HCT116 (cell line): ENCODE results near the gene AP1AR.

Source experiments
- ATF3 ChIP-seq: IDR thresholded peaks from 2 replicates; pipeline ENCODE4 v1.6.1; 2012
- CTCF ChIP-seq, 3 experiments: fragments of 200-600 bp in 1 of 3; sonication (generic) in 1 of 3; IDR thresholded peaks in 2 of 3; conservative IDR thresholded peaks in 1 of 3; 2 replicates each; pipeline ENCODE4 v1.5.1; 2012 to 2017; ENCODE audit warnings: low read depth in 2 of 3, low read length in 2 of 3, antibody characterized with exemption in 1 of 3, borderline replicate concordance in 1 of 3, control low read depth in 1 of 3, mild to moderate bottlenecking in 1 of 3, mixed read lengths in 1 of 3, mixed run types in 1 of 3, moderate library complexity in 1 of 3; ENCODE audit not compliant: insufficient read depth in 1 of 3
- EGR1 ChIP-seq: IDR thresholded peaks from 2 replicates; pipeline ENCODE4 v1.6.1; 2012; ENCODE audit warnings: low read depth
- EZH2phosphoT487 ChIP-seq: fragments of 200-600 bp; IDR thresholded peaks from 2 replicates; pipeline ENCODE4 v1.6.1; 2018; ENCODE audit warnings: antibody characterized with exemption, borderline replicate concordance
- MAX ChIP-seq: IDR thresholded peaks from 2 replicates; pipeline ENCODE4 v1.6.1; 2012
- POLR2A ChIP-seq: IDR thresholded peaks from 2 replicates; pipeline ENCODE4 v1.7.0; 2011; ENCODE audit warnings: borderline replicate concordance; ENCODE audit not compliant: insufficient read depth, insufficient read length; ENCODE audit errors: extremely low read depth
- POLR2AphosphoS5 ChIP-seq: IDR thresholded peaks from 2 replicates; pipeline ENCODE4 v1.6.1; 2011; ENCODE audit warnings: mild to moderate bottlenecking, low read depth, low read length, moderate library complexity
- SIN3A ChIP-seq: IDR thresholded peaks from 2 replicates; pipeline ENCODE4 v1.6.1; 2012; ENCODE audit warnings: low read depth

GRCh38 chr4:112251019-112251643, 19.5 kb downstream of the AP1AR start:
- TF ChIP-seq POLR2A: no peak
- TF ChIP-seq CTCF (IDR thresholded peaks at IDR 0.05 in 2 of 3, conservative IDR thresholded peaks at IDR 0.05 in 1 of 3; ENCODE audit: borderline replicate concordance in 1 of 3, insufficient read depth in 1 of 3, low read depth in 2 of 3, low read length in 2 of 3): no peak
- no peak for TF ChIP-seq SIN3A
- TF ChIP-seq EGR1: no peak
- no peak for TF ChIP-seq MAX
- no peak for TF ChIP-seq POLR2AphosphoS5
- TF ChIP-seq EZH2phosphoT487: no peak
- no peak for TF ChIP-seq ATF3
